ENCODE measurements around the gene MAN1B1. TPM values are rescaled to one million over a fixed set of nuclear protein-coding genes. Genes with fewer than 3 reads are reported as not detected.

MAN1B1 gene
- total and polyA plus RNA-seq, 2 of the 8 experiments (the other 6 are each of a cell fraction or from before 2014, with no cell fraction given): 33.7 to 36.3 TPM

GRCh38 chr9:137146527-137146918 lies 59.7 kb downstream of the MAN1B1 start:
- 85% methylated on average over 4 of the region's 9 CpGs; no CpG with 5 or more reads in 1 of the 2 experiments for WGBS, 2 experiments (ENCODE audit: extremely low coverage in 1 of 2, insufficient coverage in 1 of 2, insufficient read length in 1 of 2, insufficient replicate concordance in 2 of 2, low coverage in 1 of 2, low lambda C conversion rate in 2 of 2, missing lambda C conversion rate in 1 of 2)
- Histone ChIP-seq H2BK12ac (ENCODE audit: low read depth, low read length) (no peak overlapping the region), H2AK5ac (ENCODE audit: low read depth, low read length) (no peak overlapping the region), H3K9ac (replicated peaks in 1 of 4; ENCODE audit: extremely low read depth in 1 of 4, low read depth in 3 of 4, low read length in 3 of 4) (no peak overlapping the region), H4K20me1 (replicated peaks in 1 of 2; ENCODE audit: control insufficient read depth in 1 of 2, insufficient read depth in 2 of 2, low read length in 2 of 2) (peaks cover 0 to 11% of the 10 kb centered on the region in 2 experiments), H4K91ac (replicated peaks; ENCODE audit: insufficient read length, low read length) (no peak overlapping the region), H3K4me3 (ENCODE audit: extremely low read depth in 1 of 4, insufficient read depth in 2 of 4, low read depth in 3 of 4, low read length in 4 of 4) (no peak overlapping the region), H3K27ac (ENCODE audit: low read depth, low read length) (no peak overlapping the region), H3K23me2 (ENCODE audit: low read depth, low read length) (no peaks in the 10 kb centered on the region), H2BK120ac (replicated peaks; ENCODE audit: low read depth, low read length) (no peak overlapping the region), H2BK5ac (ENCODE audit: low read depth, low read length) (no peak overlapping the region), H2AFZ (ENCODE audit: low read length) (no peak overlapping the region), H3K4me1 (replicated peaks in 1 of 4; ENCODE audit: control insufficient read depth in 3 of 4, insufficient read depth in 4 of 4, low read length in 3 of 4) (peaks cover 0 to 9% (median 0%) of the 10 kb centered on the region in 4 experiments; a peak in 1 of 7 replicates), H3K79me1 (ENCODE audit: low read depth, low read length) (no peaks in the 10 kb centered on the region), H3K9me3 (ENCODE audit: insufficient read depth in 2 of 2, low read depth in 1 of 2, low read length in 1 of 2) (no peaks in the 10 kb centered on the region), H4K8ac (ENCODE audit: extremely low read depth, insufficient read depth, low read length) (no peak overlapping the region), H3K4ac (replicated peaks; ENCODE audit: insufficient read length, low read depth, low read length) (no peak overlapping the region), H3K36me3 (ENCODE audit: control insufficient read depth in 2 of 4, insufficient read depth in 4 of 4, low read length in 3 of 4) (no peaks in the 10 kb centered on the region), H3K23ac (ENCODE audit: insufficient read length) (no peak overlapping the region), H4K5ac (ENCODE audit: insufficient read length, low read depth, low read length) (no peak overlapping the region), H2BK20ac (ENCODE audit: low read length) (no peak overlapping the region), H3K27me3 (replicated peaks in 1 of 4; ENCODE audit: control insufficient read depth in 3 of 4, extremely low read depth in 1 of 4, insufficient read depth in 3 of 4, low read length in 3 of 4) (peaks cover 0 to 24% (median 21%) of the 10 kb centered on the region in 4 experiments; a peak in 6 of 7 replicates), H3K56ac (replicated peaks; ENCODE audit: insufficient read length, low read depth, low read length) (no peak overlapping the region), H3K79me2 (ENCODE audit: control insufficient read depth in 1 of 2, insufficient read depth in 2 of 2, low read length in 2 of 2) (no peaks in the 10 kb centered on the region), H2BK15ac (ENCODE audit: low read length) (no peak overlapping the region), H3K14ac (ENCODE audit: insufficient read length) (no peak overlapping the region), H3K18ac (ENCODE audit: extremely low read depth, low read length) (no peak overlapping the region), H3K4me2 (ENCODE audit: insufficient read depth in 1 of 2, low read depth in 2 of 2, low read length in 2 of 2) (no peak overlapping the region)
- FAIRE-seq: no peak
- ChIA-PET CTCF (ENCODE audit: partially characterized antibody) (interaction anchor here (0.7 to 1.4 kb wide), 7 partner anchors 16 to 117 kb away, joined by 3 read pairs; no protein-coding TSS in a partner anchor), POLR2A (ENCODE audit: partially characterized antibody) (interaction anchor here (0.9 to 1.3 kb wide), 2 partner anchors 8 to 77 kb away, joined by 3 to 7 read pairs; partner anchors contain the start of gene GRIN1)
- no peak for TF ChIP-seq HDAC6 (IDR thresholded peaks at IDR 0.05; ENCODE audit: low read depth, low read length)
- no peak for TF ChIP-seq TBP (IDR thresholded peaks at IDR 0.05; ENCODE audit: low read depth, low read length)
- no peak for DNase-seq (ENCODE audit: low read depth in 1 of 2, low spot score in 2 of 2)
